GM12864 (cell line): Measurements from ENCODE around the gene PPP1R12A.

Source experiments
- DNase-seq: peaks from one replicate; pipeline ENCODE4 v3.0.0-alpha.2; 2011; ENCODE audit warnings: low read depth
- H3K4me3 ChIP-seq: 2 replicates; pipeline ENCODE4 v1.5.1; 2011; ENCODE audit warnings: mild to moderate bottlenecking, low read depth, low read length, control low read depth
- TF ChIP-seq, protein P1 (sequence below): IDR thresholded peaks from 2 replicates; pipeline ENCODE4 v1.5.1; 2011; ENCODE audit warnings: low read depth, mild to moderate bottlenecking, moderate library complexity, low read length, control low read depth, inconsistent platforms; ENCODE audit errors: missing control alignments

The PPP1R12A gene

DNA sequence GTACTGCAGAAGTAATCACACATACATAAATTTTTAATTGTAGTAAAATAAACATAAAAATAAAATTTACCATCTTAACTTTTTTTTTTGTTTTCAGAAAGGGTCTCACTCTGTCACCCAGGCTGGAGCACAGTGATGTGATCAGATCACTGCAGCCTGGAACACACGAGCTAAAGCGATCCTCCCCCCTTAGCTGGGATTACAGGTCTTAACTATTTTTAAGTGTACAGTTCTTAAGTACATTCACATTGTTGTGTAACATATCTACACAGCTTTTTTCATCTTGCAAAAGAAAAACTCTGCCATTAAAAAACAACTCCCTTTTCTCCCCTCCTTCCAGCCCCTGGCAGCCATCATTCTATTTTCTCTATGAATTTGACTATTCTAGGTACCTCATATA, 92.3 kb downstream of the PPP1R12A start:
- TF ChIP-seq, protein P1, sequence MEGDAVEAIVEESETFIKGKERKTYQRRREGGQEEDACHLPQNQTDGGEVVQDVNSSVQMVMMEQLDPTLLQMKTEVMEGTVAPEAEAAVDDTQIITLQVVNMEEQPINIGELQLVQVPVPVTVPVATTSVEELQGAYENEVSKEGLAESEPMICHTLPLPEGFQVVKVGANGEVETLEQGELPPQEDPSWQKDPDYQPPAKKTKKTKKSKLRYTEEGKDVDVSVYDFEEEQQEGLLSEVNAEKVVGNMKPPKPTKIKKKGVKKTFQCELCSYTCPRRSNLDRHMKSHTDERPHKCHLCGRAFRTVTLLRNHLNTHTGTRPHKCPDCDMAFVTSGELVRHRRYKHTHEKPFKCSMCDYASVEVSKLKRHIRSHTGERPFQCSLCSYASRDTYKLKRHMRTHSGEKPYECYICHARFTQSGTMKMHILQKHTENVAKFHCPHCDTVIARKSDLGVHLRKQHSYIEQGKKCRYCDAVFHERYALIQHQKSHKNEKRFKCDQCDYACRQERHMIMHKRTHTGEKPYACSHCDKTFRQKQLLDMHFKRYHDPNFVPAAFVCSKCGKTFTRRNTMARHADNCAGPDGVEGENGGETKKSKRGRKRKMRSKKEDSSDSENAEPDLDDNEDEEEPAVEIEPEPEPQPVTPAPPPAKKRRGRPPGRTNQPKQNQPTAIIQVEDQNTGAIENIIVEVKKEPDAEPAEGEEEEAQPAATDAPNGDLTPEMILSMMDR: no peak
- no peak overlapping the region for H3K4me3 ChIP-seq
- DNase-seq: no peak

DNA sequence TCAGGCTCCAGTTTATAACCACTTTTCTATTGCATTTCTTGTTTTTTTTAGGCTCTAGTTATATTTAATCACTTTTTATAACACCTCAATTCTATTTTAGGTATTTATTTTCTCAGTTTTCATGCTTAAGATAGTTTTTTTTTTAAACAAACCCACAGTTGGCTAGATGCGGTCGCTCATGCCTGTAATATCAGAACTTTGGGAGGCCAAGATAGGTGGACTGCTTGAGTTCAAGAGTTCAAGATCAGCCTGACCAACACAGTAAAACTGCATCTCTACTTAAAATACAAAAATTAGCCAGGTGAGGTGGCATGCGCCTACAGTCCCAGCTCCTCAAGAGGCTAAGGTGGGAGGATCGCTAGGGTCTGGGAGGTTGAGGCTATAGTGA, 93.0 kb downstream of the PPP1R12A start:
- no peak for DNase-seq
- no peak overlapping the region for H3K4me3 ChIP-seq
- TF ChIP-seq, protein P1: no peak

DNA sequence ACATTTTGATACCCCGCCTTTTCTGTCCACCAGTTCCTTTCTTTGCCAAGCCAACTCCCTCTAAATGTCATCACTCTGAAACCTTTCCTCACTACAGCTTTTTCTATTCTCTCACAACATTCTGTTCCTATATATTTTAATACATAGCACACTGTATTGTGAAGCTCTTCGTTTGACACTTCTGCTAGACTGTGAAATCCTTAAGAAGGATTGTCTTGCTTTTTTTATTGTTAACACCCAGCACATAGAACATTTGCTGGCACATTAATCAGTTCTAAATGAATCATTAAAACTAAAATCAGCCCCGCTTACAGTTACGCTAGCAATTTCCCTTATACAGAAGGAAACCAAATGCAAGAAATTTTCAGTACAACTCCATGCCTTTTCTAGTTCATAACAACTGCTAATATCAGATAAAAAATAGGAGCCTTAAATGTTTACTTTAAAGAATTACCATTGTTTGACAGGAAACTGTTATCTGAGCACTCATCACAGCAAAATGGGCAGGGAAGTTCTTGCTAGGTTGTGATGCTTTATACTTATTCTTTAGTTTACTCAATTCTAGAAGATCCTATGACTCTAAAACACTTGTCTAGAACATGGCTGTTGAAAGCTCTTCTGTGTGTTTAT, 93.5 kb downstream of the PPP1R12A start:
- TF ChIP-seq, protein P1: no peak
- H3K4me3 ChIP-seq: no peak overlapping the region
- no peak for DNase-seq

DNA sequence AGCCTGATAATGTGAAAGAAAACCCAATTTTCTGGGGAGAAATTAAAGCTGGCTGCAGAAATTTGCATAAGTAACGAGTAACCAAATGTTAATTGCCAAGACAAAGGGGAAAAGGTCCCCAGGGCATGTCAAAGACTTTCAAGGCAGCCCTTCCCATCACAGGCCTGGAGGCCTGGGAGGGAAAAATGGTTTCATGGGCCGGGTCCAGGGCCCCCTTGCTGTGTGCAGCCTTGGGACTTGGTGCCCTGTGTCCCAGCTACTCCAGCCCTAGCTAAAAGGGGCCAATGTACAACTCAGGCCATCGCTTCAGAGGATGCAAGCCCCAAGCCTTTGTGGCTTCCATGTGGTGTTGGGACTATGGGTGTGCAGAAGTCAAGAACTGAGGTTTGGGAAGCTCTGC, 96.5 kb downstream of the PPP1R12A start:
- TF ChIP-seq, protein P1: no peak
- no peak overlapping the region for H3K4me3 ChIP-seq
- DNase-seq: no peak

DNA sequence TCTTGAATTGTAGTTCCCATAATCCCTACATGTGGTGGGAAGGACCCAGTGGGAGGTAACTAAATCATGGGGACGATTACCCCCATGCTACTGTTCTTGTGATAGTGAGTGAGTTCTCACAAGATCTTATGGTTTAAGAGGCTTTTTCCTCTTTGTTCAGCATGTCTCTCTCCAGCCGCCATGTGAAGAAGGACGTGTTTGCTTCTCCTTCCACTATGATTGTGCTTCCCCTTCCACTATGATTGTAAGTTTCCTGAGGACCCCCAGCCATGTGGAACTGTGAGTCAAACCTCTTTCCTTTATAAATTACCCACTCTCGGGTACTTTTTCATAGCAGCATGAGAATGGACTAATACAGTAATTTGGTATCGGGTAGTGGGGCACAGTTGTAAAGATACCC, 97.3 kb downstream of the PPP1R12A start:
- TF ChIP-seq, protein P1: no peak
- DNase-seq: no peak
- no peak overlapping the region for H3K4me3 ChIP-seq

DNA sequence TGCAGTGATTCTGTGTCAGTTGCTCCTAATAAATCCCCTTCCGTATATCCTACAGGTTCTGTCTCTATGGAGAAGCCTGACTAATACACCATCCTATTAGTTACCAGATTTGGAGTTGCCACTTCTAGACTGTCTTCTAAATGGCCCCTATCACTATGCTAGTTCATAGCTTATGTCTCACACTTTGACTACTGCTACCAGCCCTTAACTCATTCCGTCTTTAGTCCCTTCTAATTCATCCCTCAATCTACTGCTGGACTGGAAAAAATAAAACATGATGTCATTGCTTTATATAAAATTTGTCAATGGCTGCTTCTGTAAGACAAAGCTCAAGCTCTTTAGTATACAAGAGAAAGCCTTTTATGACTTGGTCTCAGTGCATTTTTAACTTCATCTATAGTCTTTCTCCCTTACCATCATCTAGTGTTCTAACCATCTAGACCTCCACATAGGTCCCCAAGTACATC, 99.5 kb downstream of the PPP1R12A start:
- DNase-seq: no peak
- no peak overlapping the region for H3K4me3 ChIP-seq
- TF ChIP-seq, protein P1: no peak

DNA sequence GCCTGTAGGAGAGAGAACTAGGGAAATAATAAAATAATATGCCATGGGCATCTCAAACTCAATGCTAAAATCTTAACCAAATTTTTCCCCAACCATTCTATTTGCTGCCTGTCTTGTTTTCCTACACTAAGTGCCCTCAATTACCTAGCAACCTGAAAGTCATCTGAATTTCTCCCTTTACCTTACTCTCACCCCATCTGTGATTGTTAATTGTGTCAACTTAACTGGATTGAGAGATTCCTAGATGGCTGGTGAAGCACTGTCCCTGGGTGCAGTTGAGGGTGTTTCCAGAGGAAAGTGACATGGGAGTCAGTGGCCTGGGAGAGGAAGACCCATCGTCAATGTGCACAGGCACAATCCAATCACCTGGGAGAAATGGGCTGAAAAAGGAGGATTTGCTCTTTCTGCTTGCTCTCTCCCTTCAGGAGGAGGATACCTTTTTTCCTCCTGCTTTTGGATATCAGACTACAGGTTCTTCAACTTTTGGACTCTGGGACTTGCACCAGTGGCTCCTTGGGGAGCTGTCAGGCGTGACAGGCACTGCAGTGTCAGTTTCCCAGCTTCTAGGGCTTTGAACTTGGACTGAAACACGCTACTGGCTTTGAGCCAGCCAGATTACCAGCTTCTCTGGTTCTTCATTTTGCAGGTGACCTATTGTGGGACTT, 100.1 kb downstream of the PPP1R12A start:
- no peak overlapping the region for H3K4me3 ChIP-seq
- TF ChIP-seq, protein P1: no peak
- DNase-seq: no peak
